GM18858 (cell line): ENCODE measurements around the gene GPR180.

Experiments used
- ATAC-seq: cut with Tn5 transposase; IDR thresholded peaks from one replicate; pipeline ENCODE4 v1.9.1; 2021; ENCODE audit not compliant: unreplicated experiment

Gene GPR180

GRCh38 chr13:94640721-94641120, 39.1 kb downstream of the GPR180 start:
- ATAC-seq, result no peak

GRCh38 chr13:94641409-94641941, 39.8 kb downstream of the GPR180 start:
- no peak for ATAC-seq

- peak; percentile 87 for ATAC-seq
Observed at GRCh38 chr13:94646904-94647303, 45.2 kb downstream of the GPR180 start.

- no peak for ATAC-seq
Observed at GRCh38 chr13:94656176-94656575, 54.5 kb downstream of the GPR180 start.

GRCh38 chr13:94656766-94657165, 55.1 kb downstream of the GPR180 start:
- ATAC-seq, result peak; percentile 96

- peak; percentile 18 for ATAC-seq
Observed at GRCh38 chr13:94657167-94657566, 55.5 kb downstream of the GPR180 start.

- ATAC-seq, result no peak
Observed at GRCh38 chr13:94658926-94659597, 57.4 kb downstream of the GPR180 start.

GRCh38 chr13:94659598-94659946, 57.9 kb downstream of the GPR180 start:
- ATAC-seq, result no peak

GRCh38 chr13:94660695-94661326, 59.2 kb downstream of the GPR180 start:
- ATAC-seq, result no peak

- no peak for ATAC-seq
Observed at GRCh38 chr13:94661406-94661805, 59.7 kb downstream of the GPR180 start.

- ATAC-seq, result no peak
Observed at GRCh38 chr13:94662274-94662945, 60.8 kb downstream of the GPR180 start.

- no peak for ATAC-seq
Observed at GRCh38 chr13:94664889-94665288, 63.2 kb downstream of the GPR180 start.

- ATAC-seq, result no peak
Observed at GRCh38 chr13:94666065-94666464, 64.4 kb downstream of the GPR180 start.

- peak; percentile 68 for ATAC-seq
Observed at GRCh38 chr13:94667190-94667589, 65.5 kb downstream of the GPR180 start.

GRCh38 chr13:94672400-94672799, 70.7 kb downstream of the GPR180 start:
- no peak for ATAC-seq

GRCh38 chr13:94673851-94674250, 72.2 kb downstream of the GPR180 start:
- no peak for ATAC-seq

- peak; percentile 84 for ATAC-seq
Observed at GRCh38 chr13:94674609-94675348, 73.1 kb downstream of the GPR180 start.

- no peak for ATAC-seq
Observed at GRCh38 chr13:94677799-94678198, 76.1 kb downstream of the GPR180 start.

GRCh38 chr13:94678845-94679244, 77.2 kb downstream of the GPR180 start:
- no peak for ATAC-seq

- ATAC-seq, result no peak
Observed at GRCh38 chr13:94679614-94680013, 78.0 kb downstream of the GPR180 start.

- no peak for ATAC-seq
Observed at GRCh38 chr13:94682229-94682628, 80.6 kb downstream of the GPR180 start.
